T-helper 2 cell (primary cell): Measurements from ENCODE around the gene CDK4.
"Not testable (repeated sequence)": the region's sequence is repeated elsewhere in the genome, so short reads cannot be mapped to it uniquely, and the experiment has no call there.

Experiments used
- DNase-seq, 5 experiments: peaks; one replicate each; pipeline versions ENCODE4 v3.0.0 to v3.0.0-alpha.2; 2012 to 2022
- total RNA-seq, 2 donors: gene quantifications; one replicate each; lab custom pipeline; 2026; lab: John Stamatoyannopoulos, UW

CDK4 gene
- 14.7 to 17.6 reads per million in 2 donors for total RNA-seq

DNA sequence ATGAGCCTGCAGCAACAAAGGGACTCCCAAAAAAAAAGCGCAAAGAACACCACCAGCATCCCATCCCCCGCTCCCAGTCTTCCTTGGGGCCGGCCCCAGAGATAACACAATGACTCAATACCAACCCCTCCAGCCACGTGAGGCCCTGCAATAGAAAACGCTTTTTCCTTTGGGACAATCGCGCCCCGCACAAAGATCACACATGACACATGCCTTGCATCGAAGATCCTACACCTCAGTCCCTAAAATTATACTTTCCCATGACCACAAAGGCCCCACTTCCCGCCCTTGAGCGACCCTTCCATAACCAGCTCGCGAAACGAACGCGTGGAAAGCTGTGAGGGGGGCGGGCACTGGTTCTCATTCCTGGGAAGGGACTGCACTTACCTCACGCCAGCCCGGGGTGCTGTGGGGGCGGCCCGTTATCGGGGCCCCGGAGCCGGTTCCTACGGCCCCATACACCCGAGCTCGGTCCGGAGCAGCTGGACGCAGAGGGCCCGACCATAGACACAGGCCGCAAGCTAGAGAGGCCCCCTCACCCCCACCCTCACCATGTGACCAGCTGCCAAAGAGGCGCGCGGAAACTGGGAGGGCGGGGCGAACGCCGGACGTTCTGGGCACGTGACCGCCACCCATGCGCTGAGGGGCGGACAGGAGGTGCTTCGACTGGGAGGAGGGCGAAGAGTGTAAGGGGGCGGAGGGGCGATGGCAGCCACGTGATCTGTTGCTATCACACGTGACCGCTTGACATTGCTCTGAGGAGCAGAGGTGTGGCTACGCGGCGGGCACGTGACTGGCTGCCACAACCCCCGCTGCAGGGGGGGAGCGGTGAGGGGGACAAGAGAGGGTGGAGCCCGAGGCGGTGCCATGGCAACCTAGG lies at the start of gene CDK4:
CDK4 (minus strand) TSS at position 523 of the 880 bp plus-strand sequence. CDS start 593 bp downstream, outside the sequence.
- peak; percentile 97 to 100 (median 99) for DNase-seq

DNA sequence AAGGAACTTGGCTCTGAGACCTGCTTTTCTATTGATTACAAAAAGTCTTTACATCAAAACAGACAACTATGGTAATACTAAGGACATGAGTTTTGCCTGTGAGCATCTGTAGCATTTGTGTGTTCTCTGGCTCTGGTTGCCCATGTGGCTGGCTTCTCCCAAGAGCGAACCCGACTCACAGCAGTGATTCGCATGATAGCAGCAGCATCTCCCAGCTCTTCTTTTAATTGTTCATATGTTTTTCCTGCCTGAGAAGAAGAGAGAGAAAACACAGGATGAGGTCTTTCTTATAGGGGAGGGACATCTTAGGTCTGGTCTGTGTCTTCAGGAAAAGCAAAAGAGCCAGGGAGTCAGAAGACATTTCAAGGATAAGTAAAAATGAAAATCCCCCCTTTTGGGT lies 48.9 kb upstream of the CDK4 start:
- DNase-seq = no peak

DNA sequence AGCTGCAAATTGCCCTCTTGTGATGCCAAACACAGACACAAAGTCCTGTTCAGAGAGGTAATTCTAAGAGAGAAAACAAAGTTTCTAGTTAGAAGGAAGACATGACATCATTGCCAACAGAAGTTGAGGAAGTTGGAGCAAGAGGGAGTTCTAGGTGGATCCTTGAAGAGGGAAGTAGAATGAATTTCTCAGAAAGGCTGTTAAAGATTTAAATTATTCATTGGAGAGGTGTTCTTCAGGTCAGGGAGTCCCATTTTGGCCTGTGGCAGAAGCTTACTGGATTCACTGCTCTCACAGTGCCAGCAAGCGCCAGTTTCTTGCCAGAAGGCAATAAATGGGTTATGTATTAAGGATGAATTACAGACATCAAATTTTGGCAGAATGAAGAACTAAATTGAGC lies 45.8 kb upstream of the CDK4 start:
- DNase-seq = no peak

DNA sequence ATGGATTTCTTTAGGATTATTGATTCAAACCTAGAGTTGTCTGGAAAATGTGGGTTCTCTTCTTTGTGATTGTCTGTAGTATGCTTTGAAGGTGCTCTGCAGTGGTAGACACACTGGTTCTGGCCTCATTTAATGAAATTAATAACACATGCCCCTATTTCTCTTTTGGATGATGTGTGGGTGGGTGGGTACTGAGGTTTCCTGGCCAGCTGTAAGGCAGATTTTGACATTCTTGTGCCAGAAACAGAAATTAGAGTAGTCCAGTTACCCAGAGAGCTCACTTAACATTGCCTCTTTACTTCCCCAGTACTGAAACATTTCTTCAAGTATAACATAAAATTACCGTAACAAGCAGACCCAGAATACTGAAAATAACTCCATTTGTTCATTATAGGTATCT lies 44.9 kb upstream of the CDK4 start:
- no peak for DNase-seq

DNA sequence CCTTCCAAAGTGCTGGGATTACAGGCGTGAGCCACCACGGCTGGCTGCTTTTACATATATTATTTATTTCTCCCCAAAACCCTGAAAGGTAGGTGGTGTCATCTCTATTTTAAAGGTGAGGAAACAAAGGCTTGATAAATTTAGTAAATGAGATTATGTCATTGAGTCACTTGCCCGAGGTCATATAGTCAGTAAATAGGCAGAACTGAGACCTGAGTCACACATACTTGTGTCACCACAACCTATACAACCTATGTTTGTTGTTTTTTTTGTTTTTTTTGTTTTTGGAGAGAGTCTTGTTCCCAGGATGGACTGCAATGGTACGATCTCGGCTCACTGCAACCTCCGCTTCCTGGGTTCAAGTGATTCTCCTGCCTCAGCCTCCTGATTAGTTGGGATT lies 43.2 kb upstream of the CDK4 start:
- DNase-seq = no peak

DNA sequence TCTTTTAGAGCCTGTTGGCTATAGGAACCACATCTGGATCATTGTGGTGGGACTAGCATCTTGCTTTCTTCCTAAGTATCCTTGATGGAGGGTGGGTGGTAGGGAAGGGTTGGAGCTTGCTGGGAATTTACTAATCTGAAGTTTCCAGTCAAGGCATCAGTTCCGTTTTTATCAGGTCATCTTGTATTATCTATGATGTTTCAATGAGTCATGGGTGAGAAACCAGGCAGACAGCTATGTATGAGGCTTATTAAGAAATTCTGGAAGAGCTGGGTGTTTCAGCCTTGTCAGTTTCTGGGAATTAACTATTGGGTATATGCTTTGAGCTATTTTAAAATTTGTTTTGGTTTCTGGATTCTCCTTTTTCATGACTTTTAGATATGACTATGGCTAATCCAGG lies 41.8 kb upstream of the CDK4 start:
- no peak for DNase-seq

DNA sequence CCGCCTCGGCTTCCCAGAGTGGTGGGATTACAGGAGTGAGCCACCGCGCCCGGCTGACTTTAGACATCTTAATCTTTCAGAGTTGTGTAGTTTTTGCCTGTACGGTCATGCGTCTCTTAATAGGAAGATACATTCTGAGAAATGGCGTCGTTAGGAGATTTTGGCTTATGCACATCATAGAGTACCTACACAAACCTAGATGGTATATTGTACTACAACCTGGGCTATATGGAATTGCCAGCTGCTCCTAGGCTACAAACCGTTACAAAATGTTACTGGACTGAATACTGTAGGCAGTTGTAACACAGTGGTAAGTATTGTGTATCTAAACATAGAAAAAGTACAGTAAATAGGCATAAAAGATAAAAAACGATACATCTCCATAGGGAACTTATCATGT lies 31.8 kb upstream of the CDK4 start:
- no peak for DNase-seq

DNA sequence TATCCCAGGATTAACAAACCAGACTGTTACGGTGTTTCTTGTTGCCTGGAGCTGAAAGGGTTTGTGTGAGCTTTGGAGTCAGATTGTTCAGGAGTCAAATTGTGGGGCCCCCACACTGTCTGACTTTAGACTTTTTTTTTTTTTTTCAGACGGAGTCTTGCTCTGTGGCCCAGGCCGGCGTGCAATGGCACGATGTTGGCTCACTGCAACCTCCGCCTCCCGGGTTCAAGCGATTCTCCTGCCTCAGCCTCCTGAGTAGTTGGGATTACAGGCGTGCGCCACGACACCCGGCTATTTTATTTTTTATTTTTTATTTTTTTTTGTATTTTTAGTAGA lies 31.3 kb upstream of the CDK4 start:
- no peak for DNase-seq

DNA sequence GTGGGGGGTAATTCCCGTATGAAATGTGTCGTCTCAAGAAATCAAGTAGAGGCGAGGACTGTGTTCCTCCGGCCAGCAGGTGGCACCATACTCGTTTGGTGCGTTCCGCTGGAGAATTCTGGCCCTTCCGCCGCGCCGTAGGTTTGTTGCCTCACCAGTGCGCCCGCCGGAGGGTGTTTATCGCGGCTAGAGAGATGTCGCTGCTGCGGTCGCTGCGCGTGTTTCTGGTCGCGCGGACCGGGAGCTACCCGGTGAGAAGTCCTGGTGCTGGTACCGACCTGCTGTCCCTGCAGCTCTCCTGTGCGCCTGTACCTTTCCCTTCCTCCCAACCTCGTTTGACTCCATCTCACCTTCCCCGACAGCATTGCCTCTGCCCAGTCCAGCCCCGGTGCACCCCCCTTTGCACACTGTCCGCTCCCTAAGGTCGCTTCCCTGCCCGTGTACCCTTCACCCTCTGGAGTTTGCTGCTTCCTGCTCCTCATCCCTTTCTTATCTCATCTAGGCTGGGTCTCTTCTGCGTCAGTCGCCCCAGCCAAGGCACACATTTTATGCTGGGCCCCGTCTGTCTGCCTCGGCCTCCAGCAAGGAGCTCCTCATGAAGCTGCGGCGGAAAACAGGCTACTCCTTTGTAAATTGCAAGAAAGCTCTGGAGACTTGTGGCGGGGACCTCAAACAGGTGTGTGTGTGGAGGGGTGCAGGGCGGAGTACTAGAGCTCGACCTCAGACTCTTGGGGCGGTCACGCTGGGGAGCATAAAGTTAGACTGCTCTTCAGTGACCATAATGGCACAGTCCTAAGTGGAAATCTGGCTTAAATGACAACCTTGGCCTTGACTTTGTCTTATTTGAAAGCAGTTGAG lies 30.7 kb upstream of the CDK4 start, which contains the start of gene TSFM:
TSFM (plus strand) TSS at position 180 of the 858 bp plus-strand sequence; CDS start at position 195, 15 bp downstream.
- peak; percentile 89 to 98 (median 96) for DNase-seq

DNA sequence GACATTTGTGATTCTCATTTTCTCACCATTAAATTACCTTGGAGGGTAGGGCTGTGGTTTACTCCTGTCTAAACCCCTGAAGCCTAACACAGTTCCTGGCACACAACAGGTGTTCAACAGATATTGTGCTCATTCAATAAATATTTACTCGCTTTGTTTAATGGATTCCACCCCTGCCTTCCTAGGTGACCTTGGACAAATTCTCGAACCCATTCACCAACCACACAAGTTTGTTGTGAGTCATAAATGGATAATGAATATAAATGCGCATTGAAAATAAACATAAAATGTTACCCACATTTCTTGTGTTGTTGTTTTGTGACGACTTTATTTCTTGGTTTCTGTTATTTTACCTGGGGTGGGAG lies 30.1 kb upstream of the CDK4 start:
- DNase-seq = no peak

DNA sequence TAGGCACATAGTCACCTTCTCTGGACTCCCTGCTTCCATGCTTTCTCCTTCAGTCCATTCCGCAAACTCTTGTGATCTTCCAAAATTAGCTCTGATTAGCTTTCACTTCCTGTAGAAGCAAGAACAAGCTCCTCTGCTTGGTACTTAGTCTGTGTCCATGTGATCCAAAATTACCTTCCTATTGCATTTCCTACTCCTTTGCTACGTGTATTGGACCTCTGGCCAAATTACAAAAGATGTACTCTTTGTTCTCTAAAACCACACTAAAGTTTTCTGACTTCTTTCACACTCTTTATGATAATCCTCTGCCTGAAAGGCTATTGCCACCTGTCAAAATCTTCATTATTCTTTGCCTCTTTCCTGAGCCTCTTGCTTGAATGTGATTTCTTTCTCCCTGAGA lies 29.7 kb upstream of the CDK4 start:
- DNase-seq = no peak

DNA sequence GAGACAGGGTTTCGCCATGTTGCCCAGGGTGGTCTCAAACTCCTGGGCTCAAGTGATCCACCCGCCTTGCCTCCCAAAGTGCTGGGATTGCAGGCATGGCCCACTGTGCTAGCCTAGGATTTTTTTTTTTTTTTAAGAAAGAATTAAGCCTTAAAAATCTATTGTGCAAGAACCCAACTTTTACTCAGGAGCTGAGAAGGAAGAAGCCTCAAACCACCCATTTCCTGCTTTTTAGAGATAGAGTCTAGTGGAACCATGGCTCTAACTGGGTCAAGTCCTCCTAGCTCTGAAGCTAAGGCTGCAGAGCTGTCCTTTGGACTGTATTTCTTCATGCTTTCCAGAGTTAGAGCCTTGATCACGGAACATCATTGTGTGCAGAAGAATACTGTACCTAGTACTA lies 29.1 kb upstream of the CDK4 start:
- peak in 1 of 5 experiments; percentile 57 for DNase-seq

DNA sequence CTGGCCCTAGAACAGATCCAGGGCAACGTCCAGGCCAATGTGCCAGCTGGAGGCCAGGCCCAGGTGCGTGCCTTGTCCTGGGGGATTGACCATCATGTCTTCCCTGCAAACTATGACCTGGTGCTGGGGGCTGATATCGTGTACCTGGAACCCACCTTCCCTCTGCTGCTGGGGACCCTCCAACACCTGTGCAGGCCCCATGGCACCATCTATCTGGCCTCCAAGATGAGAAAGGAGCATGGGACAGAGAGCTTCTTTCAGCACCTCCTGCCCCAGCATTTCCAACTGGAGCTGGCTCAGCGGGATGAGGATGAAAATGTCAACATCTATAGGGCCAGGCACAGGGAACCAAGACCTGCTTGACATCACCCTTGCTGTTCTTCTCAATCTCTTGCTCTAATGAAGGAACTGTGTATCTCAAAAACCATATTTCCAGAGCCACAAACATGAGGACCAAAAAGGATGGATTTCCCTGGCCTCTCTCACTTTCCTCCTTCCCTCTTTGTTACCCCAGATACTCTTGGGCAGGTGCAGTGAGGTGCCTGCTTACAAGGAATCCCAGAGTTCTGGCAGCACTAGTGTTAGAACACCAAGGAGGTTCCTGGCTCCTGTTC lies 28.3 kb upstream of the CDK4 start:
- DNase-seq = no peak

DNA sequence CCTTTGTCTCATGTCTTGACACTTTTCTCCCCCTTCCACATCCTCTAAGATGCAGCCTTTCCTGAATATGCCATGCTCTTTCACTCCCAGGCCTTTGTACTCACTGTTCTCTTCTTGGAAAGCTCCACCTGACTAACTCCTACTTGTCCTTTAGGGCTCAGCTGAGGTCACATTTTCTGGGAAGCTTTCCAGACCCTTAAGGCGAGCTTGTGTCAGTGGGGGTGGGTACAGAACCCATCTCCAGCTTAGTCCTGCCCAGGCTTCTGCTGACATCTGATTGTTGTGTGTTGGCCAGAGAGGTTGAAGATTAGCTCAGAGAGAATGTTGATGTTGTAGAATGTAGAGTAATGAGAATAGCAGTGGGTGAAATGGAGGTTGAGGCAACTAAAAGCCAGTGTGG lies 27.6 kb upstream of the CDK4 start:
- DNase-seq = no peak

DNA sequence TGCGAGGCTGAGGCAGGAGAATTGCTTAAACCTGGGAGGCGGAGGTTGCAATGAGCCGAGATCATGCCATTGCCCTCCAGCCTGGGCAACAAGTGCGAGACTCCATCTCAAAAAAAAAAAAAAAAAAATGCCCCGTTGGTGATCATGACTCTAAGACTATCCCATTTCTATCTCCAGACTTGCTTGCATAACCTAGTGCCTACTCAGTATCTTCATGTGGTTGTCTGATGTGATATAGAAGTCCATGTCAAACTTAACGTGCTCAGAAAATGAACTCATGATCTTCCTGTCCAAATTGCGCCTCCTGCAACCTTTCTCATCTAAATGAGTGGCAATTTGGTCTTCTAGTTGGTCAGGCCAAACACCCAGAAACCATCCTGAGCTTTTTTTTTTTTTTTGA lies 25.8 kb upstream of the CDK4 start:
- no peak for DNase-seq

DNA sequence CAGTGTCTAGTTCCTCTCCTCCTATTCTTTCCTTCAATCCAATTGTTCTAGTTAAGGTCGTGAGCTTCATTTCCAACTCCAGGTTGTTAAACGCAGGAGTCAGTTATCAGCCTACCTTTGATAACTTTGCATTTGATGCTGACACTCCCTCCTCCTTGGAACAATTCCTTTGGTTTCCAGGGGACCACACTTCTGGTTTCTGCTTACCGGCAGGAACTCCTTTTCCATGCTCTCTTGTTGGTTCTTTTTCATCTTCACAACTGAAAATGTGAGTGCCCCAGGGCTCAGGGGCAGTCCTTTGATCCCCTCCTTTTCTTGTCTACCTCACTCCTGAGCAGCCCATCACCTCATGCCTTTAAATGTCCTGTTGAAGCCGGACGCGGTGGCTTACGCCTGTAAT lies 25.3 kb upstream of the CDK4 start:
- DNase-seq = no peak

DNA sequence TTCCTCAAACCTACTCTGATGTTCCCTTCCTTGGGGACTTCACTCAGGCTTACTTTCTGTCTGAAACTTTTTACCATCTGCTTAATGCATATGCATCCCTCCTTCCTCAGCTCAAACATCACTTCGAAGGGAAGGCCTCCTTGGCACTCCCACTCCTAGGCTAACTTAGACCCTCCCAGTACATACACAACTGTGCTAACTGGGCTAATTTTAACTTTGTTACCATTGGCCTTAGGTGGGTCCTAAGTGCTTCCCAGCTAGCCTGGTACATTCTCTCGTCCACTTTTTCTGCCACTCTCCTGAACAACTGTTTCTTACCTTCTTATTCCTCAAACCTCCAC lies 24.1 kb upstream of the CDK4 start:
- no peak for DNase-seq

DNA sequence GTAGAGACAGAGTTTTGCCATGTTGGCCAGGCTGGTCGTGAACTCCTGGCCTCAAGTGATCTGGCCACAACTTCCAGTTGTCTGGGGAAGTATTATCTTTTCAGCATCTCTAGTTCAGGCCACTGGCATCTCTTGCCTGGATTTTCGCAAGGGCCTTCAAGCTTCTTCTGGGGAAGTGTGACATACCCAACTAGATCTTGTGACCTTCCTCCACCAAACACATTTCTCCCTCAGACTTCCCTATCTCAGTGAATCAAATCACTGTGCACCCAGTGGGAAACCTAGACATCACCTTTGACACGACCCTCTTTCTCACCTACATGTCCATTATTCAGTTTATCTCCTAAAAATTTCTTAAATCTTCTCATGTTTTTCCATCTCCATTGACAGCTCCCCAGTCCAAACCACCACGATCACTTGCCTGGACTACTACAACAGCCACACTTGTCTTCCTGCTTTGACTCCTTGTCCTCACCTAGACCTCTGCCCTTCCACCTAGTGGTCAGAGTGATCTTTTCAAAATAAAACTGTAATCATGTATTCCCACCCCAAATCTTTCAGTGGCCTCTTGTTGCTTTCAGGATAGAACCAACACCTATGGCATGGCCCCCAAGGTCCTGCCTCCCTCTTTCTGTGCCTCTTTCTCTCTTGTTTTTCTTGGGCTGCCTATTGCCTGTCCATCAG lies 23.6 kb upstream of the CDK4 start:
- no peak for DNase-seq

DNA sequence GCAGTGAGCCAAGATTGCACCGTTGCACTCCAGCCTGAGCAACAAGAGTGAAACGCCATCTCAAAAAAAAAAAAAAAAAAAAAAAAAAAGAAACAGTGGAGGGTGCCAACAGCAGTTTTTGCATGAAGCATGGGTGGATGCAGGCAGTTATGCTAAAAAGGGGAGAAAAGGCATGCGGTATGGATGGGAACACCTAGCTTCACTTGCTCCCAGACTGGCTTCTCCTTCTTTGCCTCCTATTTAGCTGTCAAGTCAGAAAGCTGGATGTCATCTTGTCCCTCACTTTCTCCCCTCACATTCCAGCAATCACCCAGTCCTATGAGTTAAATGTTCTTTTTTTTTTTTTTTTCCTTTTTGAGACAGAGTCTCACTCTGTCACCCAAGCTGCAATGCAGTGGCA lies 22.9 kb upstream of the CDK4 start:
- no peak for DNase-seq

DNA sequence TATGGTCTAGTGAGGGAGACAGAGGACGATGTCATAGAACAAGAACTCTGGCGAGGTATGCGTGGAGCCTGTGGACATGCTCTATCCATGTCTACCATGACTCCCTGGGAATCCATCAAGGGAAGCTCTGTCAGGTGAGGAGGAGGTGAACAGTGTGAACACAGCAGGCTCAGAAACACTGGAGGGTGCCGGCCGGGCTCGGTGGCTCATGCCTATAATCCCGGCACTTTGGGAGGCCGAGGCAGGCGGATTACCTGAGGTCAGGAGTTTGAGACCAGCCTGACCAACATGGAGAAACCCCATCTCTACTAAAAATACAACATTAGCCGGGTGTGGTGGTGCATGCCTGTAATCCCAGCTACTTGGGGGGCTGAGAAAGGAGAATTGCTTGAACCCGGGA lies 22.5 kb upstream of the CDK4 start:
- not testable (repeated sequence) for DNase-seq

DNA sequence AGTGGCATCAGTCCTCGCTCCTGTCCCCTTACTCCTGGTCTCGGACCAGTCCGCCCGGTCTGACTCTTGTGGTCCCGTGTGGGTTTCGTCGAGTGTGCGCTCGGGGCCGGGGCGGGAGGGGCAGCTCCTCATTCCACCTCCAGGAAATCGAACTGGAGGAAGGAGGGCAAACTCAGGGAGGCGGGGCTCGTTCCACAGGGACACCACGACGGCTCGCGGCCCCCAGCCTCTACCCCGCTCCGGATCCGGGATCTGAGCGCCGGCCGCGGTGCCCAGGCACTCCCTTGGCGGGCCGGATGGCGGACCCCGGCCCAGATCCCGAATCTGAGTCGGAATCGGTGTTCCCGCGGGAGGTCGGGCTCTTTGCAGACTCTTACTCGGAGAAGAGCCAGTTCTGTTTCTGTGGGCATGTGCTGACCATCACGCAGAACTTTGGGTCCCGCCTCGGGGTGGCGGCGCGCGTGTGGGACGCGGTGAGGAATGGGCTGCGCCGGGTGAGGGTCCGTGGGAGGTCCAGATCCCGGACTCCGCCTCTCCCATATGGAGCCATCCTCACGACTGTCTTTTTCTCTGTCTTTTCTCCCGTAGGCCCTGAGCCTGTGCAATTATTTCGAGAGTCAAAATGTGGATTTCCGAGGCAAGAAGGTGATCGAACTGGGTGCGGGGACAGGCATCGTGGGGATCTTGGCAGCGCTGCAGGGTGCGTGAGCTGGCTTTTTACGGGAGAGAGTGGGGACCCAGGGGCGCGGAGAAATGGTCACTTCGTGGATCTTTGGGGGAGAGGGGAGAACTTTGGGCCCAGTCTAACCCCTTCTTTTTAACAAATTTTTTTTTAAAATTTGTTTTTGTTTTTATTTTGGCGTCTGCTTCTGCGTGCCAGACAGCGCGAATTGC lies 20.6 kb upstream of the CDK4 start, which contains the start of gene EEF1AKMT3:
EEF1AKMT3 (plus strand) TSS at position 186 of the 894 bp plus-strand sequence; CDS start at position 297, 111 bp downstream.
- peak in 3 of 5 experiments; percentile 14 to 34 (median 28) for DNase-seq
